OCI-M2 (cell line): ENCODE data around the gene RANBP10.

Source experiments
- DNase-seq: peaks from one replicate; lab custom pipeline; 2025; ENCODE audit not compliant: unreplicated experiment; lab: John Stamatoyannopoulos, UW

RANBP10 gene

GRCh38 chr16:67679935-67680897 lies 126.1 kb downstream of the RANBP10 start:
- DNase-seq: no peak

- no peak for DNase-seq
Observed at GRCh38 chr16:67678354-67679023, 127.9 kb downstream of the RANBP10 start.

- DNase-seq: no peak
Observed at GRCh38 chr16:67677712-67678111, 128.6 kb downstream of the RANBP10 start.

GRCh38 chr16:67676939-67677338 lies 129.4 kb downstream of the RANBP10 start:
- DNase-seq: no peak

- no peak for DNase-seq
Observed at GRCh38 chr16:67676516-67676915, 129.8 kb downstream of the RANBP10 start.

- no peak for DNase-seq
Observed at GRCh38 chr16:67675999-67676398, 130.4 kb downstream of the RANBP10 start.

- DNase-seq: no peak
Observed at GRCh38 chr16:67675579-67675935, 130.8 kb downstream of the RANBP10 start.

- DNase-seq: no peak
Observed at GRCh38 chr16:67674851-67675578, 131.3 kb downstream of the RANBP10 start.

- no peak for DNase-seq
Observed at GRCh38 chr16:67673712-67674580, 132.4 kb downstream of the RANBP10 start.
